CD4-positive, alpha-beta T cell treated with Interleukin-21 for 1 hour (primary cell): Measurements from ENCODE around the gene BEND7.
A peak's percentile ranks its signal among the peaks of the same experiment; 100 is the strongest.
"Not testable (repeated sequence)": the region's sequence is repeated elsewhere in the genome, so short reads cannot be mapped to it uniquely, and the experiment has no call there.

ENCODE experiments used
- DNase-seq: peaks from one replicate; pipeline ENCODE4 v3.0.0-alpha.2; 2020

The BEND7 gene

GRCh38 chr10:13475124-13475523 lies 53.7 kb downstream of the BEND7 start:
- no peak for DNase-seq

GRCh38 chr10:13473986-13474385 lies 54.8 kb downstream of the BEND7 start:
- no peak for DNase-seq

- DNase-seq = no peak
These were observed 56.5 kb downstream of the BEND7 start for GRCh38 chr10:13472359-13472758.

- DNase-seq = no peak
These were observed 58.5 kb downstream of the BEND7 start for GRCh38 chr10:13470270-13470669.

DNA sequence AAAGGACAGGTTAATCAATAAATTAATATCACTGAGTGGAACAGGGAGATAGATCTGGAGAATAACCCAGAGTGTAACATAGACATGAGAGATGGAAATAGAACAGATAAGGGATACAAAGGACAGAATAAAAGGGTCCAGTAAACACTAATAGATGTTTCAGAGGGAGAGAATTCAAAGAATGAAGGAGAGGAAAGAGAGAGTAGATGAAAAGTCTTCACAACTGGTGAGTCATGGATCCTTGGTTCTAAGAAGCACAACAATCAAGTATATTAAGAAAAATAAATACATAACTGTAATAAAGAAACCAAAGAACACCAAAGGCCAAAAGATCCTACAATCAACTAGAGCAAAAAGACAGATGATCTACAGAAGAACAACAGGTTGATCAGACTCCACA lies 66.3 kb downstream of the BEND7 start:
- DNase-seq = no peak

GRCh38 chr10:13458687-13459012 lies 70.2 kb downstream of the BEND7 start:
- DNase-seq = no peak

DNA sequence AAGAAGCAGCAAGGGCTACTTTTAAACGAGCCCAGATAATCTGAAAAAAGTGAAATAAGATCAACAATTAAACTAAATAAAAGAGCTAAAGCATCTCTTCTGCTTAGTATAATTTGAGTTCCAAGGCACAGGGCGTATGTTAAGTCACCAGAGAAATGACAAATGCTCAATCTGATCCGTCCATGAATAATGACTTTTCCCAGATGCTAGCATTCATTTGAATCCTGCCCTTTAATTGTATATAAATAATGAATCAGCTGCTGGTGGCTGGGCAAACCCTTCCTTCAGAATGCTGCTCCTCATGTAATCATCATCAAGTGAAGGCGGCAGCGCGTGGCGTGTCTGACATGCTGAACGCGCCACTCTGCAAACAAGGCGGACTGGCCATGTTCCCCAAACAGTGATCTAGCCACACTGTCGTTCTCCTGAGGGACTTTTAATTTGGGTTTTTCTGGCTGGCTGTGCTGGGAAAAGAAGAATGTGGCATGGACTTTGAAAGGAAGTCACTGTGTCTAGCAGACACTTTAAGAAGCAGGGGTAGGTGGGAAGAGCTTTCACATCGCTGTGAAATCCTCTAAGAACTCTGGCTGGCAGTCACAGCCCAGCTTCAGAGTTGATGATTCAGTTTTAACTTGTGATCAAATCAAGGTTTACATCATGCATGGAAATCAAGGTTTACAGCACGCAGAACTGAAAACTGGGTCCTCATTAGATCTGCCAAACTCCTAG lies 70.7 kb downstream of the BEND7 start:
- DNase-seq = no peak

- DNase-seq = peak; percentile 28
These were observed 74.9 kb downstream of the BEND7 start for GRCh38 chr10:13453896-13454295.

DNA sequence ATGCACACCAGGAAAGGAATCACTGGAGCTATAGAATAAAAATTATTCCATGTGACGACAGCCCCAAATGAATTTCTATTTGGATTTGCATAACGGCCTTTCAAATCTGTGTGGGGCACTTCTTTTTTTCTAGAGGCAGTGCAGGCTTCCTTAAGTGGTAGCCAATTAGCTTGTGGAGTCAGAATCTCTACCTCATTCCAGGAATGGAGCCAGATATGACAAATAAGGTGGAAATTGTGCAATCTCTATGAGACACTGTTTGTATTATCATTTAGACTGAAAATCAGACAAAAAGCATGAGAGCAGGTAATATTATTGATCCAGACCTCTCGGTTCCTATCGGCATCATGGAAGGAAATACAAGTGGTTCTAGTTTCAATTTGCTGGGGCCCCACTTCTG lies 78.7 kb downstream of the BEND7 start:
- no peak for DNase-seq

- DNase-seq = no peak
These were observed 79.5 kb downstream of the BEND7 start for GRCh38 chr10:13449296-13449695.

GRCh38 chr10:13448216-13448615 lies 80.6 kb downstream of the BEND7 start:
- DNase-seq = no peak

DNA sequence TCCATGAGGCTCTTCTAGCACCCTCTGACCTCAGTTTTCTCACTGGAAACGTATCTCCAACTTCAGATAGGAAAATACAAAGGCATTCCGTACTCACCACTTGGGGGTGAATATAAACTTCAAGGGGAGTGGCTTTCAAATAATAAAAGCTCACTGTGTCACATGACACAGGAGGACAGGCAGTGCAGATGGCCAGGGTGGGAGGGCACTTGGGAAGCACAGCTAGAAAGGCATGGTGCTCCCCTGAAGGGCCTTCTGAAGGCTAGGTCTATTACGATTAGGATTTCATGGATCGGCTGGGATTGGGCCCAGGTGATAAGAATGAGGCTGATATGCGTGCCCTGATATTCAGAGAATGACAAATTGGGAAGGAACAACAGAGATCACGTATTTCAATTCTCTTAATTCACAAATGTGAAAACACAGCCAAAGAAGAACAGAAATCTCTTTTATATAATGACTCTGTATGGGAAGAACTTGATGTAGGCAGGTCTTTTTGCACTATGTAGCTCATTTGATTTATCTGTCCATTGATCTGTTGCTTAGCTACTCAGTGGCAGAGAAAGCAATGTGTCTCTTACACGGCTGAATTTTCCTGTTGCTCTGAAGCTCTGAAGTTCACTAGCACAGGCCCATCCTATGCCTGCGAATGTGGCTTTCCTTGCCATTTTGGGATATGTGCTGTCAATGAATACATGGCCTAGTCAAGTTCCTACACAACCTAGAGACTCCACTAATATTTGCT lies 83.0 kb downstream of the BEND7 start:
- no peak for DNase-seq

- no peak for DNase-seq
These were observed 87.3 kb downstream of the BEND7 start for GRCh38 chr10:13441476-13441875.

DNA sequence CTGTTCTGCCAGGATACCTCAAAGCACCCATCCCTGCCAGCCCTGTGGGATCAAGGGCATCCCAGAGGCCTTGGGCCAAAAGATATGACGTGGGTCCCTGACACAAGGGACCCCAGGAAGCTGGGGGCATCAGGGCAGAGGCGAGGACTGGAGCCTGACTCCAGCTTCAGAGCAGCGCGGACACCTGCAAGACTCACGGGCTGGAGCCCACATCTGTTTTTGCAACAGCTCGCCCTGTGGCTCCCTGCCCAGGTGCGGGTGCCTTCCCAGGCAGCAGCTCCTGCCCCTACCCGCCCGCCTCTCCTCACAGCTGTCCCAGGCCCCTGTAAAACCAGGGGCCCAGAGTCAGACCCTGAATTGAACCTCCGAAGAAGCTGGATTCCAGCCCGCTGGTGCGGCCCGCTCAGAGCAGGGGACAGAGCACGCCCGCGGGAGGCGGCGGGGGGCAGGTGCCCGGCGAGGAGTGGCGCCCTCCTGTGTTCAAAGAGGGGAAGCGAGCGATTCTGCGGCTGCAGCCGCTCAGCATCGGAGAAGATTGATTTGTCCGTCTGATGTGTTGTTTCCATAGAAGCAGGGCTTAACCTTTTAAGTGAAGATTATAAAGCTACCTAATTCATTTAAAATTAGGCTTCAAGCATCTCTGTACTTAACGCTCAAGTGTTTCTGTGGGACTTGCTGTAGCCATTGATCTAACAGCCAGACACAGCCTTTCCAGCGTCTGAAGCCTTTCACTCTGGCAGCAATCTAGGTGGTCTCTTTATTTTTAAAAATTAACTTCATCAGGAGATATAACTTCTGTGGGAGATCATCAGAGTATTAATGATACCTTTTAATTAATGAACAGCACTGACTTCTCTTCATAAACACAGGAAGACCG lies 88.4 kb downstream of the BEND7 start:
- peak; percentile 58 for DNase-seq

GRCh38 chr10:13439313-13440184 lies 89.3 kb downstream of the BEND7 start:
- no peak for DNase-seq

- no peak for DNase-seq
These were observed 91.7 kb downstream of the BEND7 start for GRCh38 chr10:13437026-13437555.

- DNase-seq = not testable (repeated sequence)
These were observed 100.9 kb downstream of the BEND7 start for GRCh38 chr10:13427943-13428342.

DNA sequence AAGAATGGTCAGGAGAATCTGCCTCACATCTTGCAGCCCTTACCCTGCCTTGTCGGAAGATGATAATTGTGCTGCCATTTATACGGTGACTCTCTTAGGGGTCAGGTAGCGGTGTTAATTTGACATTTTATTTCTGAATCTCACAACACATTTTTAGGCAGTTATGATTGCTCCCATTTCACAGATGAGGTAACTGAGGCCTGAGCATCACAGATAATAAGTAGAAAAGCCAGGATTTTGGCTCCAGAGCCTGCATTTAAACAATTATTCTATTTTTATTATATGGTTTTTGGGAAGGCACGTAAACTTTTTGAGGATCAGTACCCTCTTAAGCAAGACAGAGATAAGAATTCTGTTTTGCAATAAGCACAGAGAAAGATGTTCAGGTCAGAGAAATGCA lies 103.4 kb downstream of the BEND7 start:
- DNase-seq = no peak

DNA sequence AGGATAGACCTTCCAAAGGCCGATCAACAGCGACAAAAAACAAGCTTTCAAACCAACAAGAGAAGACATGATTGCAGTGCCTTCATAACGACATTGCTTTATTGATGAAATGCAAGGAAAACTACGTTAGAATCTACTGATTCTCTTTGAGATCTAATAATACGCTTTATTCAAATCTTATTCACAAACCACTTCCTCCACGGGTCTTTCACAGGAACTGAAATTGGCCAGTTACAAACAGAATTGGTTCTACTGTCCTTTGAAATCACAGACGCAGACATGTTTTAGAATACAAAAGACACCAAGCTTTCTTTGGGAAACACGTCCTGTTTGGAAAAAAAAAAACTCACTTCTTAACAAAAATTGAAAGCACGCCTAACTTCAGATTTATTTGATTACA lies 106.0 kb downstream of the BEND7 start:
- DNase-seq = no peak

DNA sequence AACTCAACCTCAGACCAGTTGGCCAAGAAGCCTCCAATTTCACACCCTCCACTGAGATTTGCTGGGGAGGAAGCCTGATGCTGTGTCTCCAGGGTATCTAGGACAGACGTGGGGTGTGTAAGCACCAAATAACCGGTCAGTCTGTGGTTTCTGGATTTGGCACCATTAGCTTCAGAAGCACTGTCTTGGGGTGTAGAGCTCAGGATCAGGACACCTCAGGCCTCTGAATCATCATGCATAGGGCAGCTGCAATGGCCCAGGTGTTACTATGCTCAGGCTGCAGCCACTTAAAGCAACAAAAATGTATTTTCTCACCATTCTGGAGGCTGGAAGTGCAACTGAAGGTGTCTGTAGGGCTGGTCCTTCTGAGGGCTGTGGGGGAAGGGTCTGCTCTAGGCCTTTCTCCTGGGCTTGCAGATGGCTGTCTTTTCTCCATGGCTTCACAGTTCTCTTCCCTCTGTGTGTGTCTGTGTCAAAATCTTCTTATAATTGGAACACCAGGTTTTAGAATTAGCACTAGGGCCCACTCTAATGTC lies 107.4 kb downstream of the BEND7 start:
- no peak for DNase-seq

GRCh38 chr10:13420532-13421307 lies 108.1 kb downstream of the BEND7 start:
- DNase-seq = no peak
